ENCODE data around the gene MYO3B.
"Not testable (repeated sequence)": the region's sequence is repeated elsewhere in the genome, so short reads cannot be mapped to it uniquely, and the experiment has no call there.

The MYO3B gene

DNA sequence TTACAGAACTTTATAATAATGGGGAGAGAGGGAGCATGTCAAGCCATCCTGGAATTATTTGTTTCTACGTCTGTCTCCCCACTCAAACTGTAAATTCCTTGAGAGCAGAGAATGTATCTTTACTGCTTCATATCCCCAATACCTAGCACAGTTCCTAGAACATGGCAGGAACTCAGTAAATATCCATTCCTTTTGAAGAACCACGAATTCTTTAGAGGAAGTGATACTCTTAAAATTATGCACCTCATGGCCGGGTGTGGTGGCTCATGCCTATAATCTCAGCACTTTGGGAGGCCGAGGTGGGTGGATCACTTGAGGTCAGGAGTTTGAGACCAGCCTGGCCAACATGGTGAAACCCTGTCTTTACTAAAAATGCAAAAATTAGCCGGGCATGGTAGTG, 171.3 kb downstream of the MYO3B start:
- not testable (repeated sequence) for H3K4me3 Mint-ChIP-seq; H3K9me3 Mint-ChIP-seq (ENCODE audit: low read depth); H3K4me1 Mint-ChIP-seq (ENCODE audit: low read depth); H3K27ac Mint-ChIP-seq; H3K27me3 Mint-ChIP-seq; H3K36me3 Mint-ChIP-seq

DNA sequence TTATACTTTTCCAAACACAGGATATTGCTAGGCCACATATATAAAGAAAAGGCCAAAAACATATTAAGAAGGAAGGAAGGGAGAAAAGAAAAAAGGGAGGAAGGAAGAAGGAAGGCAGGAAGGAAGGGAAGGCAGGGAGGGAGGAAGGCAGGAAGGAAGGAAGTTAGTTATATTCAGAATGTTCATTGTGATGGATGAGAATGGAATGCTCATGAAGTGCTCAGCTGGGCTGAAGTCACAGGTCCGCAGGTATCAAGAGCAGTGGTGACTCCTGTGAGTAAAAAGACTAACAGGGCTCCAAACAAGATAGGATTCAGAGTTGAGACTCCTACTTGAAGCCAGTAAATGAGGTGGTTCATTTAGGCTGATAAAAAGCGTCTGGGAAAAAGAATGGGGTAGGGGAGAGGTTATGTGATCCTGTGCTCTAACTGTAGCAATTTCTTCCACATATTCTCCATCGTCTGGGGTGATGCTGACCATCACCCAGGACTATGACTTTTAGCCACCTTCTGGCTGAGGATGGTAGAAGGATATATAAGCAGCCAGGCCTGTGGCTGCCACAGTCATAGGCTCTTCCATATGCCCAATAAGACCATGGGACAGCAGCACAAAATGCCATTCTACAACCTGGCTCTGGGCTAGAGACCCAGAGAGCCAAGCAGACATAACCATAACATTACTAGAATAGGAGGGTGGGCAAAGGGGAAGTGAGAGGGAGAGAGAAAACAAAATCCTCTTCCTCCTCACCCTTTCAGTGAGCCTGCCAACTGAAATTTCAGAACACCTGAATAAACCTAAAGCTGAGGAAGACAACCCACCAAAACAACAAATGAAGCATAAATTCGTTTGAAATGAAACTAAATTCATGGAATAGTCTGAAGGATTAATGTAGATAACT, 173.2 kb downstream of the MYO3B start:
- H3K27me3 Mint-ChIP-seq: peaks cover 4% of the 10 kb centered on the region
- H3K9me3 Mint-ChIP-seq (ENCODE audit: low read depth): no peaks in the 10 kb centered on the region
- H3K4me1 Mint-ChIP-seq (ENCODE audit: low read depth): peaks cover 22% of the 10 kb centered on the region
- no peak overlapping the region for H3K27ac Mint-ChIP-seq
- H3K36me3 Mint-ChIP-seq: no peaks in the 10 kb centered on the region
- H3K4me3 Mint-ChIP-seq: no peak overlapping the region

DNA sequence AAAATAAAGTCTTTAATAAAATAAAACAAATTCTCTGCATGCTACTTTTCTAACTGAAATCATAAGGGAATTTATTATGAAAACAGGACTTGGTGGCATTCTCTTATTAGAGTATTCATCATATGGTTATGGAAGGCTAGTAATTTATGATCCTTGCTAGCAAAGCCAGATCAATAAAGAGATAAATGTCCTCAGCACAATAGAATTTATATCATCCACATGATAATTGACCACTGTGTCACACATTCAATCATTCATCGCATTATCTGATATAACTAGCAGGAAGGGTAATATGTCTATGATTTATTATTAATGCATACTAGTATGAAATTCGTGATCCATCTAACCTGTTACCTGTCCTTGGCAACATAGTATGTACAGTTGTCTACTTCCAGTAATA, 175.8 kb downstream of the MYO3B start:
- H3K4me3 Mint-ChIP-seq: no peak overlapping the region
- no peaks in the 10 kb centered on the region for H3K9me3 Mint-ChIP-seq (ENCODE audit: low read depth)
- peaks cover 1% of the 10 kb centered on the region for H3K27me3 Mint-ChIP-seq
- H3K36me3 Mint-ChIP-seq: no peaks in the 10 kb centered on the region
- no peak overlapping the region for H3K27ac Mint-ChIP-seq
- peaks cover 22% of the 10 kb centered on the region for H3K4me1 Mint-ChIP-seq (ENCODE audit: low read depth)

DNA sequence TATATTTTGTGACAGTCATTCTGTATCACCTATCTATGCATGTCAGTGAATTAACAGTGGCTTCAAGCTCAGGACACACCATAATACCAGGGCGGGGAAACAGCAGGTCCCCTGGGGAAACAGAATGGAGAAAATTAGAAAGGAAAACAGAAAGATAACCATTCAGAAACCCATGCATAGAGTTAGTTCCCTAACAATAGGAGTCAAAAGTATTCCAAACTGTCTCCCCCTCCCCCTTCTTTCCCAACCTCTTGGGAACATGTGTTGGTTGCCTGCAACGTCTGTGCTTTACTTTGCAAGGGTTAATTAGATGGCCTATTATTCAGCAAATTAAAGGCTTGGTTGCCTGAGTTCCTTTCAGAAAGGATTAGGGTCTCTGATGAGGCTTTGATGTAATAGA, 176.4 kb downstream of the MYO3B start:
- no peaks in the 10 kb centered on the region for H3K27me3 Mint-ChIP-seq
- no peak overlapping the region for H3K4me3 Mint-ChIP-seq
- peaks cover 22% of the 10 kb centered on the region for H3K4me1 Mint-ChIP-seq (ENCODE audit: low read depth)
- H3K36me3 Mint-ChIP-seq: no peaks in the 10 kb centered on the region
- no peak overlapping the region for H3K27ac Mint-ChIP-seq
- H3K9me3 Mint-ChIP-seq (ENCODE audit: low read depth): no peaks in the 10 kb centered on the region

DNA sequence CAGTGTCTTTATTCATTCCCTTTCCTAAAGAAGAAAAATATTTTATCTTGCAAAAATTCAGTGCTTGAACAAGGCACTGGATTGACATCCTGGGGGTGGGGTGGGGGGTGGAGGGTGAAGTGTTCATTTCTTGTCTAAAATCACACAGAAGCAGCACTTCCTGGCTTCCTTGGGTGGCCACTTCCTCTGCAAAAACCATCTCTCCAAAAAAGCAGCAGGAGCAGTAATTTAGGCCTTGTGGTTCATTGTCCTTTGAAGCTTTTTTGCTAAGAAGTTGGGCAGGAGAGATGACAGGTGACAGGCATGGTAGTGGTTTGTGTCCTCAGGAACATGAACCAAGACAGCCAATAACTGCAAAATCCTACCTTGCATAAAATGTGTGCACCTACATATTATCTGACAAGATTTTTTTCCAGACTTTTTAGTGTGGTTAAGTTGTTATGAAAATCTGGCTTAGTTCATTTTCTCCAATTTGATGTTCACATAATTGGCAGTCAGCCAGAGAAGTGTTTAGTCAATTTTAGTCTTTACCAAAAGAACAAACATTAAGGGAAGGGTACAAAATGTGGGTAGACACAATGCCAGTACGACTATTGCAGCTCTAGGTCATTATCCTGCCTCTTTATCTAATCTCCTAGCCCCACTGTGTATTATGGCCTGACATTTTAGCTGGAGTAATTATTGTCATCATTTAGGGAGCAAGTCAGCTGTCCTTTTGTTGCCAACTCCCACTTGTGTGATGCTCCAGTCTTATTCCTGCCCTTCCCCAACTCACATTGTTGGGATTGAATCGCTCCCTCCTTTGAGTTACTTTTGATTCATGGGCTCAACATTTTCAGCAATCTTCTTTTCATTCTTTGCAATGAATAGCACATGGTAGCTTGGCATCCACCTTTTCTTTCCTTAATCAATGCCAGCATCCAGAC, 177.2 kb downstream of the MYO3B start:
- H3K9me3 Mint-ChIP-seq (ENCODE audit: low read depth): no peaks in the 10 kb centered on the region
- no peaks in the 10 kb centered on the region for H3K27me3 Mint-ChIP-seq
- no peak overlapping the region for H3K27ac Mint-ChIP-seq
- no peaks in the 10 kb centered on the region for H3K36me3 Mint-ChIP-seq
- H3K4me3 Mint-ChIP-seq: no peak overlapping the region
- H3K4me1 Mint-ChIP-seq (ENCODE audit: low read depth): peaks cover 22% of the 10 kb centered on the region

DNA sequence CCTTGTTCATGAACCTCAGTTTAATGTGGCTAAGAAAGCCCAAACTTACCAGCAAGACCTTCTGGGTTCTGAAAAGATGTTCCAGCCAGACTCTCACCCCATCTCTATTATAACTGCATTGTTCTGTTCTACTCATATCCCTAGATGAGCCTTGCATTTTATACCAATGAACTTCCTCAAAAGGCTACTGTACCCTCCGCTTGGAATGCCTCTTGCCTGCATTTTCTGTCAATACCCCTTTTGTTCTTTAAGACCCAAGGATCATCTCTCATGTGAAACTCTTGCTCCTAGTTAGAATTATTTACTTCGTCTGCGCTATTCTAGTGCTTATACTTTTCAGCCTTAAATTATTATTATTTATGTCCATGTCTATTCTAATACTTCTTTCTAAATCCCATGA, 181.5 kb downstream of the MYO3B start:
- Mint-ChIP-seq H3K4me1 (ENCODE audit: low read depth) (peaks cover 31% of the 10 kb centered on the region), H3K4me3 (no peak overlapping the region), H3K36me3 (no peaks in the 10 kb centered on the region), H3K9me3 (ENCODE audit: low read depth) (no peaks in the 10 kb centered on the region), H3K27me3 (peaks cover 1% of the 10 kb centered on the region), H3K27ac (no peak overlapping the region)

DNA sequence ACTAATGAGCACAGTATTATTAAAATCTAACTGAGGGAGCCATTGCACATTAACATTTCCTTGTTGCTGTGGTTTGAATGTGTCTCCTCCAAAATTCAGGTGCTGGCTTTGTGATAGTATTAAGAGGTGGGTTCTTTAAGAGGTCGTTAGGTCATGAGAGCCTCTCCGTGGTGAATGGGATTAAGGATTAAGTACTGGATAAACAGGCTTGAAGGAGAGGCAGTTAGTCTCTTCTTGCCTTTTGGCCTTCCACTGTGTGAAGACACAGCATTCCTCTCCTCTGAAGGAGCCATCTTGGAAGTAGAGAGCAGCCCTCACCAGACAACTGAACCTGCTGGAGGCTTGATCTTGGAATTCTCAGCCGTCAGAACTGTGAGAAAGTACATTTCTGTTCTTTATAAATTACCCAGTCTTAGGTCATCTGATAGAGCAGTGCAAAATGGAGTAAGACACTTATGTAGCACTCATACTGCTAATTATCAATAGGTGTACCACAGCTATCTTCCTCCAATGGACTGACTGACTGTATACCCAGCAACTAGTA, 182.7 kb downstream of the MYO3B start:
- Mint-ChIP-seq H3K9me3 (ENCODE audit: low read depth) (no peaks in the 10 kb centered on the region), H3K27me3 (peaks cover 5% of the 10 kb centered on the region), H3K27ac (no peak overlapping the region), H3K36me3 (no peaks in the 10 kb centered on the region), H3K4me1 (ENCODE audit: low read depth) (peaks cover 20% of the 10 kb centered on the region), H3K4me3 (no peak overlapping the region)

DNA sequence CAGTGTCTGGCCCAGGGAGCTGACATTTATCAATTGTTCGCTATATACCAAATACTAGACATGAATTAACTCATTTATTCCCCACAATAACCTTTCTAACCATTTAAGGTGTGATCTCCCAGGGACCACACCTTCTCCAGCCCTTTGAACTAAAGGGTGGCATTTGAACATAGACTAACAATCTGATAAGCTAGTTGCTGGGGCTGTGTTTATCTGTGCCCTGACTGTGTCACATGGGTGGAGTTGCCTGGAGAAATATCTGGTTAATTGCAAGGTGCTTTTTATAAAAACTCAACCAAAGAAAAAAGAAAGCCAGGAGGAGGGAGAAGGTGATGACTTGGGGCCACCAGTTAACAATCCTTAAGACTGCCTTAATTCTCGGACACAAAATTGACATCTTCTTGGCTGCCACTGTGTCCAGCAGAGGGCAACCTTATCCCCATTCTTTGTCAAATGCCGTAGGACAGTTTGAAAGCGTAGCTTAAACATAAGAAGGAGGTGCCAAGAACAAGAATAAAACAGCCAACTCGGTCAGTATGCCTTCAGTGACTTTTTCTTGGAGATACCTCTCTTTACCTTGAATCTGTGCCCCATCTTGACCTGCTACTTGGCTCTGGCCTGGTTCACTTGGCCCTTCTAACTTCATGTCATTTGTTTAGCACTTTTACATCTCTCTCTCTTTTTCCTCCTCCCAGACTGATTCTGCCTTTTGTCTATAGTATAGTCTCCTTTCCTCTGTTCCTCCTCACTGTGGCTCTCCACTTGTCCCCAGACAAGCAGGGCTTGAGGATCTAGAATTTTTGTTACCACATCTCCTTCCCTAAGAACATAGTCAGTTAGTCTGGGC, 183.4 kb downstream of the MYO3B start:
- Mint-ChIP-seq H3K36me3 (no peaks in the 10 kb centered on the region), H3K27ac (no peak overlapping the region), H3K4me3 (no peak overlapping the region), H3K9me3 (ENCODE audit: low read depth) (no peaks in the 10 kb centered on the region), H3K4me1 (ENCODE audit: low read depth) (peaks cover 19% of the 10 kb centered on the region), H3K27me3 (peaks cover 5% of the 10 kb centered on the region)

DNA sequence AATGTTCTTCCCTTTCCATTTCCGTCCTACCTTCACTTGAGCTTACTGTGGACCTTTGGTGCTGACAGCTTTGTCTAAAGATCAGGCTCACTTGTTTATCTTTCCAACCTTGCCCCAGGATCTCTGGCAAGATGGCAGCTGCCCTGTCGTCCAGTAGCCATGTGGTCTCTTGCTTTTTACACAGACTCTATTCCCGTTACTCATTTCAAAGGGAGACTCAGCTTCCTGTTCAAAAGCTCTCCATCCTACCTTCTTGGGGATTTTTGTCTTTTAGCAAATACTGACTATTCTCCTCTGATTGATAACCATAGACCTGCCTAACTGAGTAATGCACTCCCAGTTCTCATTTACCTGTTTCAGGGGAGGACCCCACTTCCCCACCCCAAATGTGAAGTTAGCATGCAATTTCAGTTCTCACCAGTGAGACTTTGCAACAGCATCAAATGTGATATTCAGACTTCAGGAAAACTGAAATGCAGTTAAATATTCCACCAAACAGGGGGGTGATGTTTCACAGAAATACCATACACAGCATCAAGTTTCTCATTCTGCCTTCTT, 184.4 kb downstream of the MYO3B start:
- Mint-ChIP-seq H3K27me3 (peaks cover 8% of the 10 kb centered on the region), H3K36me3 (no peaks in the 10 kb centered on the region), H3K9me3 (ENCODE audit: low read depth) (no peaks in the 10 kb centered on the region), H3K4me1 (ENCODE audit: low read depth) (peaks cover 19% of the 10 kb centered on the region), H3K4me3 (no peak overlapping the region), H3K27ac (peak overlapping the region; percentile 67)

DNA sequence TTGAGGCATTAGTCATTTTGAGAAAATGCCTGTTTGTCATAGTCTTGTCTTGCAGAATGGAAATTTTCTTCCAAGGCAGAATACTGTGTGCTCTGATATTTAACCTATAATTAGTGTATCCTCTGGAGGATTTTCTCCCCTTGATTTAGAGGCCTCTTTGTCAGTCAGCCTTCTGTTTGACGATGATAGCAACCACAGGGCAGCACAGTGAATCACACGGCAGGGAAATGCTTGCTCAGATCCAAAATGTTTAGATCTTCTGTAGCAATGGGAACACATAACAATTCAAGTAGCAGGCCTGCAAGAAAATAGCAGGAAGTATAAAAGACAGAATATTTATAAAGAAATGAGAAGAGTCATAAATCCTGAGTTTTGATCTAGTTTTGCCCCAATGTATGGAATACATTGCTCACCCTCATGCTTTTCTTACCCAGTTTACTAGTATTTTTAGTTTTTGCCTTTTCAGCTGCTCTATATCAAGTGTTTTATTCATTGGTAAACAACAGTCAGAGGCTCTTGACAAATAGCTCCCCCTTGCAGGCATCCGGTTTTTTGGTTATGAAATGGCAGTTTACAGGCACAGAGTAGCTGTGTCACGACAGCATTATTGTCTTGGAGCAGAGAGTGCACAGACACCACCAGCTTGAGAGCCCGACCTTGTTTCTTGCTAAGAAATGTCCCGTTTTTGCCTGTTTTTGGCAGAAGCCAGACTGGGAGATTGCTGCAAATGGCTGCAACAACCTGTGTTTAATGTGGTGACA, 185.1 kb downstream of the MYO3B start:
- peaks cover 23% of the 10 kb centered on the region for H3K4me1 Mint-ChIP-seq (ENCODE audit: low read depth)
- H3K27me3 Mint-ChIP-seq: peaks cover 9% of the 10 kb centered on the region

DNA sequence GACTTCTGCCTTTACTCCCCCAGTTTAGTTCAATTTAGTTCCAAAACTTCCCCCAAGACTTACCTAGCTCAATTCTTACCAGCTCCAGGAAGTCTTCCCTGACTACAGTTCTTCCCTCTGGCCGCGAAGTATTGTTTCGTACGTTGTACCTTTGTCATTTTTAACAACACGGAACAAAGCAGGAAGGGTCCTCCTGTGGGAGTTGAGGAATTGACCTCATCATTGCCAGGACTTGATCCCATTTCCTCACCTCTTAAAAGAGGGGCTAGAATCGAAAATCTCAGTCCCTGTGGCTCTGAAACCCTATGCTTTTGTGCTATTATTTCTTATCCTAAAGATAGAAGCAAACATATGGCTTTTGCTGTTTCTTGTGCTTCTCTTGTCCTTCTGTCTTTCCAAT, 187.1 kb downstream of the MYO3B start:
- H3K4me3 Mint-ChIP-seq: no peak overlapping the region
- peaks cover 38% of the 10 kb centered on the region for H3K4me1 Mint-ChIP-seq (ENCODE audit: low read depth)
- H3K36me3 Mint-ChIP-seq: no peaks in the 10 kb centered on the region
- H3K27ac Mint-ChIP-seq: no peak overlapping the region
- peaks cover 15% of the 10 kb centered on the region for H3K27me3 Mint-ChIP-seq
- no peaks in the 10 kb centered on the region for H3K9me3 Mint-ChIP-seq (ENCODE audit: low read depth)

More for the DNA sequence above, 185.1 kb downstream of the MYO3B start:
- peak overlapping the region; percentile 67 for H3K27ac Mint-ChIP-seq
- no peak overlapping the region for H3K4me3 Mint-ChIP-seq
- H3K36me3 Mint-ChIP-seq: no peaks in the 10 kb centered on the region
- no peaks in the 10 kb centered on the region for H3K9me3 Mint-ChIP-seq (ENCODE audit: low read depth)

DNA sequence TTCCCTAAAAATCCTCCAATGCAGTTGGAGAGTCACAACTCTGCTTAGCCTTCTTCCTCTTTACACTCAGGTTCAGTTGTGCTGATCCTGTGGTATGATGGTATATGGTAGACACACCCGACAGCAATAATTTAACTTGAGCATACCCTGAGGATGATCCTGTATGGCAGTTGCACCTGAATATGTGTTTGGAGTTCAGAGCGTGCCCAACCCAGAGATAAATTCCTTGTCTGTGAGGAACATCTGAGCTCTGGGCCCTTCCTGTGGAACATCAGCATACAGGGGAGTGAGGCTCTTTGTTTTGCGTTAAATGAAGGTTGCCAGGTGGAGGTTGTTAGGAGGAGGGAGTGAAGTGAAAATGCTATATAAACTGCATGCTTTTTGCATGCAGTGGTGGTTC, 187.7 kb downstream of the MYO3B start:
- Mint-ChIP-seq H3K27me3 (peaks cover 17% of the 10 kb centered on the region), H3K4me3 (no peak overlapping the region), H3K27ac (no peak overlapping the region), H3K36me3 (no peaks in the 10 kb centered on the region), H3K4me1 (ENCODE audit: low read depth) (peaks cover 45% of the 10 kb centered on the region), H3K9me3 (ENCODE audit: low read depth) (no peaks in the 10 kb centered on the region)

DNA sequence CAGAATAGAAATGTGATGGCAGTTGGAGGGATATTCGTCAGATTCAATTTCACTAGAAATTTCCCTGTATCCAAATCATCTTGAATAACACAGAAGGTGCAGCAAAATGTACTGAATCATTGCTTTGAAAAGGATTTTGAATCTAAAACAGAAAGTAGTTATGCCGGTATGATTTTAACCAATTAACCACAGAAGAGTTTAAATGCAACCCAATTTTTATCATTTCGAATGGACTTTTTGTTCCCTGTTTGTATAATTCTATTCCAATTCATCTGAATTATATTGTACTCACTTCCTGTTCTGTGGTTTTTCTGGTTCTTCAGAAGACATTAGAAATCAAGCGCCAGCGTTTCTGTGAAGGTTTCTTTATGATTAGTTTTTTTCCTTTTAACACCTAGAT, 190.4 kb downstream of the MYO3B start:
- Mint-ChIP-seq H3K4me3 (peak overlapping the region; percentile 35), H3K27me3 (peaks cover 22% of the 10 kb centered on the region), H3K27ac (peak overlapping the region; percentile 78), H3K36me3 (no peaks in the 10 kb centered on the region), H3K4me1 (ENCODE audit: low read depth) (peaks cover 39% of the 10 kb centered on the region), H3K9me3 (ENCODE audit: low read depth) (no peaks in the 10 kb centered on the region)
